GM19452 (cell line): ENCODE measurements around the gene ROR1.

Experiments used
- ATAC-seq: cut with Tn5 transposase; IDR thresholded peaks from one replicate; pipeline ENCODE4 v1.9.1; 2021; ENCODE audit not compliant: unreplicated experiment

ROR1 gene

DNA sequence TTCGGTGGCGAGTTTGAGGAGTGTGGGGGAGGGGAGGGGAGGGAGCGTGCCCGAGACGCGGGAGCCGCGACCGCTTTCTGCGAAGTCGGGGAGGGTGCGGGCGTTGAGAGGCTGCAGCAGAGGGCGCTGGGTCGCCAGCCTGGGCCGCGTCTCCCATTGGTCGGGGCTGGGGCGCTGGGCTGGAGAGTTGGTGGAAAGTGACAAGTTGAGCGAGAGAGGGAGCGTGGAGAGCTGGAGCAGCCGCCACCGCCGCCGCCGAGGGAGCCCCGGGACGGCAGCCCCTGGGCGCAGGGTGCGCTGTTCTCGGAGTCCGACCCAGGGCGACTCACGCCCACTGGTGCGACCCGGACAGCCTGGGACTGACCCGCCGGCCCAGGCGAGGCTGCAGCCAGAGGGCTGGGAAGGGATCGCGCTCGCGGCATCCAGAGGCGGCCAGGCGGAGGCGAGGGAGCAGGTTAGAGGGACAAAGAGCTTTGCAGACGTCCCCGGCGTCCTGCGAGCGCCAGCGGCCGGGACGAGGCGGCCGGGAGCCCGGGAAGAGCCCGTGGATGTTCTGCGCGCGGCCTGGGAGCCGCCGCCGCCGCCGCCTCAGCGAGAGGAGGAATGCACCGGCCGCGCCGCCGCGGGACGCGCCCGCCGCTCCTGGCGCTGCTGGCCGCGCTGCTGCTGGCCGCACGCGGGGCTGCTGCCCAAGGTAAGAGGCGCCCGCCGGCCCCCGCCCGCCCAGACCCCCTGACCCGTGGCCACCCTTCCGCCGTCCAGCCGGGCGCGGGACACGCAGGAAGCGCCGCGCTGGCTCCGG lies at the start of gene ROR1:
Gene ROR1 (plus strand): TSS at position 203 of the 802 bp plus-strand sequence.
- ATAC-seq, result no peak

DNA sequence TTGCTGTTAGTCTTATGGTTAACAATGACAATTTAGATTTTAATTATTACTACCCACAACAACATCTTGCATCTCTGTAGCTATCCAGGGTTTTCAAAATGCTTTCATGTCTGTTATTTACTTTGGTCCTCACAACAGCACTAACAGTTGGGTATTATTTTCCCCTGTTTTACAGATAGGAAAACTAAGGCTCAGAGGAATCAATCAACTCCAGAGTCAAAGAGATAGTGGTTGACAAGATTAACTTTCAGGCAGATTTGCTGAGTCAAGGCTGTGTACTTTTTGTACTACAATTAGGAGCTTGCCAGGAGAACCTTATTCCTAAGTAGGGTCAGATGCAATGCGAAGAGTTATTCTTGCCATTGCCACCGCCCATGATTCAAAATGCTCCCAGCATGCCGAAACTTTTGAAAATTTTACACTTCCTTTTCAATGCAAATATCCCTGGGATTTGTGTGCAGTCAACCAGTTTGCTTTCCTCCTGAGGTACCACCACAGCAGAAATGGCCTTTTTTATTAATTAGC lies 49.4 kb upstream of the ROR1 start:
- no peak for ATAC-seq

DNA sequence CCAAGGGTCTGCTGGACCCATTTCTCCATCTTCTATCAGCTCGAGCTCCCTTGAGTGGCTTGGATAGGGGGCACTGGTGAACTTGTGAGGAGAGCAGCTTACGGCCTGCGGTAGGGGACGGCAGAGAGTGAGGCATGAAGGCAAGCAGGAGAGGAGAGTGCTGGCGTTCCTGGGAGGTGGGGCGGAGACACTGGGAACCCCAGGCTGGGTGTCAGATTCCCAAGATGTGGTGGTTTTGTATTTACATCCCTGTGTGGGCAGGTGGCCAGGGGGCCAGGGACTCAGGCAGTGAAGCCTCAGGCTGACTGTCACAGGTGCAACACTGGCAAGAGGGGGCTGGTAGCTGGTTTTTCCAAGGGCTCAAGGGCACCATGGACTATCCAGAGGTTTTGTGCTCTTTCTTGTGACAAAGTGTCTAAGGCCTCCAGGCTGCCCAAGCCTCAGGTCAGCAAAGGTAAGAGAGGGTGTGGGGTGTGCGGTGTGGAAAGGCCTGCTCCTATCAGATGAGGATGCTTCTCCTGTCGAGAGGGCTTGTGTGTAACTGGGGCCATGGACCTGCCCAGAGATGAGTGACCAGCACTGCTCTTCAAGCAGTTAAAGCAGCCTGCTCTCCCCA lies 45.1 kb upstream of the ROR1 start:
- ATAC-seq, result no peak

DNA sequence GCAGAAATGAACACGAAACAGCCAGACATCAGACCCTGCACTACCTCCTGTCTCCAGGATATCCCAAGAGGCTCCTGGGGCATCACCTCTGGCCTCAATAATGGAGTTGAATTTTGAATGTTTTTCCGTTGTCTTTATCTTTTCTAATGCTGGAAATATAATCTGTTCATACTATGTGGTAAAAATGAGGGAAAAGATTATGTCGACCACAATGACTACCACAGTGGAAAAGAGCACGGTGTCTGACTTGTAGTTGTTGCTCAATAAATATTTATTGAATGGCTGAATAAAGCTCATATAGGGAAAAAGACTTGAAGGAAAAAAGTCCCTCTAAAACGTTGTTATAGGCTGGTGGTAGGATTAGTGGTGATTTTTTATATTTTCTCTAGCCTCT lies 44.6 kb upstream of the ROR1 start:
- ATAC-seq, result no peak

DNA sequence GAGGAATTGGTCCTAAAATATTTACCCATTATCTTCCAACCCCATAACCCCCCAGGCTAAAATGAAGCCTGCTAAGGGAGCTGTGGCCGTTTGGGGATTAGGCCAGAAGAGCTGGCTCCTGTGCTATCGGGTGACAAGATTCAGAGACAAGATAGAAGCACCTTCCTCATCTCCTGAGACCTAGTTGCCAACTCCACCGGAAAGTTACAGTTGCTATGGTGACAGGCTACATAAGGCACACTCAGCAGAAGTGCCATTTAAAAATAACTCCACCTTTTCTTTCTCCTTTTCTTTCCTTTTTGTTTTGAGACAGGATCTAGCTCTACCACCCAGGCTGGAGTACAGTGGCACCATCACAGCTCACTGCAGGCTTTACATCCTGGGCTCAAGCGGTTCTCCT lies 43.6 kb upstream of the ROR1 start:
- no peak for ATAC-seq

DNA sequence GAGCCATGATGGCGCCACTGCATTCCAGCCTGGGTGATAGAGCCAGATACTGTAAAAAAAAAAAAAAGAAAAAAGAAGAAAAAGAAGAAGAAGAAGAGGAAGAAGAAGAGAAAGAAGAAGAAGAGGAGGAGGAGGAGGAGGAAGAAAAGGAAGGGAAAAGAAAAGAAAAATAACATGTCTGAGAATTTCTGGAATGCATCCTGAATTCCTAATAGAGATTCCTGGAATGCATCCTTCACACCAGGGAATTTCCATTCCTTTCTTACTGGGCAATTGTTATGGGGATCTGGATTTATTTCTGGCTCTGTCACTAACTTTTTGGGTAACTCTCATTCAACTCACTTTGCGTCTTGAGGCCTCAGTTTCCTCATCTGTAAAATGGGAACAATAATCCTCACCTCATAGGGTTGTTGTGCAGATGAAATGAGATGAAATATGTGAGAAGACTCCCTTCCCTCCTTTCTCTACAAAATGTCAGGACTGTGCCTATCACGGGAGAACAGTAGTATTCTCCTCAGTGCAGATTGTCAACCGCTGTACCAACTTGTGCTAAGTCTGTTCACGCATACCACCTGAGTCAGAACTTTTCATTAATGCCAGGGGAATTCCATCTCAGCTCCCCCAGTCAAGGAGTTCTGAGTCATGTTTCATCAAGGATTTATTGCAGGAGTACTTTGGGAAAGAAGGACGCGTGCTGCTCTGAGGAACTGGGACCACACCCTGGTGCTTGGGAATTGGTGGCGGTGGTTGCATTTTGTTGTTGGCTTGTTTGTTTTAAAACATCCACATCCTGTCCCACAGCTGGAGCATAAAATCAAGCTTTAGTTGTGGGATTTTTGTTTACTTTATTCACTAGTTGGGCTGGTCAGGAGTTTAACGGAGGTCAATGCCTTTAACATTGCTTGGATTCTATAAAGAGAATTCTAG lies 42.4 kb upstream of the ROR1 start:
- ATAC-seq, result no peak

DNA sequence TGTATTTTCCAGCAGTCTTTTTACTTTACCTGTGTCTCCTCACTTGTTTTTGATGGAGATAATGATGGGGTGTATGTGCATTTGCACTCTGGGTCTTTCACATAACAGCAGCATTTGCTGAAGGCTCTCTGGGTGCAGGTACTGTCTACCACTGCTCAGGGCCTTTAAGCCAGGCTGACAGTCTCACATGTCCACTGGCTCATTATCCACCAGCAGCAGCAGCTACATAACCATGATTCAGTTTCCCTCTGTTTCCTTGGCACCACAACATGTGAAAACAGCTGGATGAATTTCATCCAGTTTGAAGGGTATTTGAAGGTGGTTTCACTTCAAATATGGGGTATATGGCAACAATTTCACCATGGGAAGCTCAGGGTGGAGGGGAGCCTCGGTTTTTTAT lies 41.2 kb upstream of the ROR1 start:
- ATAC-seq, result no peak

DNA sequence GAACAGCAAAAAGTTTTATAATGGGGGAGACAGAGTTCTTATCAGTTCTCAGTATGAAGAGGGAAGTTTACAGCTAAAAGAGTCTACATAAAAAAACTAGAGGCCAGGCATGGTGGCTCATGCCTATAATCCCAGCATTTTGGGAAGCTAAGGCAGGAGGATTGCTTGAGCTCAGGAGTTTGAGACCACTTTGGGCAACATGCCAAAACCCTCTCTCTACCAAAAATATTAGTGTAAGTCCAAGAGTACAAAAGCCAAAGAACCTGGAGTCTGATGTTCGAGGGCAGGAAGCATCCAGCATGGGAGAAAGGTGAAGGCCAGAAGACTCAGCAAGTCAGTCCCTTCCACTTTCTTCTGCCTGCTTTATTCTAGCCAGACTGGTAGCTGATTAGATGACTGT lies 35.0 kb upstream of the ROR1 start:
- no peak for ATAC-seq

DNA sequence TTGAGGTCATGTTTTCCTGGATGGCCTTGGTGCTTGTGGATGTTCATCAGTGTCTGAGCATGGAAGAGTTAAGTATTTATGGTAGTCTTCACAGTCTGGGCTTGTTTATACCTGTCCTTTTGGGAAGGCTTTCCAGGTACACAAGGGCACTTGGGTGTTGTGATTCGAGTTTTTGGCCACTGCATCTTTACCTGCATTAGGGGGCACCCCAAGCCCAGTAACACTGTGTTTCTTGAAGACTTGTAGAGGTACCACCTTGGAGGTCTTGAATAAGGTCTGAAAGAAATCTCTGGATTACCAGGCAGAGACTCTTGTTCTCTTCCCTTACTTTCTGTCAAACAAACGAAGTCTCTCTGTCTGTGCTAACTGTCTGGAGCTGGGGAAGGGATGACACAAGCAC lies 34.4 kb upstream of the ROR1 start:
- ATAC-seq, result no peak

DNA sequence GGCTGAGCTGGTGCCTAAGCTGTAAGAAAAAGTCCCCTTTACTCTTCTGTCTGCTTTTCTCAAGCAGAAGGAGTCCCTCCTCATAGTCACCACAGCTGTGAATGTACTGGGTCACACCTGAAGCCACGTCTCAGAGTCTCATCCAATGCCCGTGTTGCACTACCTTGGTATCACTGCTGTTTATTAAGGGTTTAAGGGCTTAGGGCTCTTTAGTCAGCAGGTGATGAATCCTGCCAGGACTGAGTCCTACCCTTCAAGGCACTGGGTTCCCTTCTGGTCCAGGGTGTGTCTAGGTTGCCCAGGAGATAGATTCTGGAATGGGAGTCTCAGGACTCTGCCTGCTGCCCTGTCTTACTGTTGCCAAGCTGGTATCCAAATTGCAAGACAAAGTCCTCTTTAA lies 33.4 kb upstream of the ROR1 start:
- no peak for ATAC-seq

DNA sequence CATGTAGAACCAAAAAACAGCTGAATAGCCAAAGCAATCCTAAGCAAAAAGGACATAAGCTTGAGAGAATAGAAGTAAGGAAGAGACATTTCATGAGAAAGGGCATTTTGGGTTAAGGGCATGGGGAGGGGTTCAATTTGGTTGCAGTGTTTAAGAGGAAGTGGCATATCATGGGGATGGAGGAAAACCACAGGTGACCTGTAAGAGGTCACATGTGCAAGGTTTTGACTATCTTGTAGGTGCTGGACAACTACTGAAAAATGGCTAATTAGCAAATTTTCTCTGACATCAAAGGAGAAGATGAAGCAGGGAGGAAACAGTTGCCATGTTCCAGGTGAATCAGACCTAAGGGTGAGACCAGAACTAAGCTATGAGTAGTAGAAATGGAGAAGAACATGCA lies 31.3 kb upstream of the ROR1 start:
- no peak for ATAC-seq

DNA sequence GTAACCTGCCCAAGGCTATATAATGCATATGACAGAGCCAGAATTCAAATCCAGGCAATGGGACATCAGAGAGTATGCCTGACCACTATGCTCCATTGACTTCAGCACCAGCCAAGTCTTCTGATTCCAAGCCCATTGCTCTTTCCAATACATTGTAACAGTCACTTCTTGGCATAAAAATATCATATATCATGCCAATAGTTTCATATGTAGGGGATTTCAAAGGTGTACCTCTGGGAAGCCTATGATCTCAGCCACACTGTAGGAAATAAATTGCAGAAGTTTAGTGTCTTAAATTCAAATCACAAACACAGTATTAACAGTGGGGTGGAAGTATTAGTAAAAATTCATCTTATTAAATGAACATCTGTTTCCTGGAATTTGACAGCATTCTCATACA lies 30.0 kb upstream of the ROR1 start:
- no peak for ATAC-seq

DNA sequence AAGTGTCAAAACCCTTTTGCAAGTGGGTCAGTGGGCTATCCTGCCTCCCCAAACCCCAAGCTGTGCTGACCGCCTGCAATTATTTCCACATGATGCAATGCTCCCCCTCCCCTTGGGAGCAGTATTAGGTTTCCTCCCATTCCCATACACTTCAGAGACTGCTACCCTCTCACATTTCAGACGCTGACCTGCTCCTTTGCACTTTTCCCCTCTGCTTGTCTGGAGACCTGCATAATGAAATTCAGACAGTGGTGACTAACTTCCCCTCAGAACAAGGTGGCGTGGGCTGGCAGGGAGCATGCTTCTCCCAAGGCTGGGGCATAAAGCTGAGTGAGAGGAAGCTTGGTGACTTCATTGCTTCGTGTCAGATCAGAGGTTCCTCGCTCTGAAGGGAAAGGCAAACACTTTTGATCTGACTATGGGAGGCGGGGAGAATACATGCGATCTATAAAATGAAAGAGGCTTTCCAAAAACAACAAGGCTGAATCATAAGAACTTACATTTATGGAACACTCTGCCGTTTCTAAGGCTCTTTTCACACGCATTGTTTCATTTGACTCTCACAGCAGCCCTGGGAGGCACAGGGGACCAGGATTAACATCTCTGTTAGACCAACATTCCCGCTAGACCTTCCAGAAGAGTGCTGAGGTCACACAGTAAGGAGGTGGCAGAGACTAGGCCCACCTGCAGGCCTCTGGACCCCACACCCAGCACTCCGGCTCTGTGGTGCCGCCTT lies 27.5 kb upstream of the ROR1 start:
- no peak for ATAC-seq

DNA sequence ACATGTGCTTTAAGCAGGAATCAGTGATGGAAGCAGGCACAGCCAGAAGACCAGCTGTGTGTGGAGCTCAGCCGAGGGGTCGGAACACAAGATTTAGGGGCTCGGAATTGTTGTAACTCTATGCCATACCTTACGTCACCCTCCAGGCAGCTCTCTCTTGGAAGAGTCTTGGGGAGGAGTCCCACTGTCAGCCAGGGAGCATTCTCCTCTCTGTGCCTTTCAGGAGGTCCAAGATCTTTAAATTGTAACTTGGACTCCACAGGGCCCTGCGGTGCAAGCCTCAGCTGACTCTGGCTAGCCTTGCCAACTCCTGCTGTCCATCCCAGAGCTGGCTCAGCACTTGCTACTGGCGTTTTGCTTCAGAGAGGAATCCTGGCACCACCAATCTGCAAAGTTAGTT lies 26.4 kb upstream of the ROR1 start:
- no peak for ATAC-seq

DNA sequence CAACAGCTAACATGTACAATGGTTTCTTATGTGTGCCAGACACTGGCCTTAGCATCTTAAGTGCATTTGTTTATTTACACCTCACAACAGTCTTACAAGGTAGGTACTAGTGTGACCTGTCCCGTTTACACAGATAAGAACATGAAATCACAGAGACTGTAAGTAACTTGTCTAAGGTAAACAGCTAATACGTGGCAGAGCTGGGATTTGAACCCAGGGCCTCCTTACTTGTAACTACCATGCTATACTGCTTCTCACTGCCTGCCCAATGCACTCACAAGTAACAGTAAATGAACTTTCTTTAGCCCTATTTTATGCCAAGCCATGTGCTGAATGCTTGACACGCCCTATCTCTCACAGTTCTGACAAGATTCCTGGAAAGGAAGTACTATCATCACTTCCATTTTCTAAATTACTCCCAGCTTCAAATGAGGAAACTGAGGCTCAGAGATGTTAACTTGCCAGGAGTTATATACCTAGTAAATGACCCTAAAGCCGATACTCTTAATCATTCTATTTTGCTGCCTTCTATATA lies 25.7 kb upstream of the ROR1 start:
- ATAC-seq, result no peak

DNA sequence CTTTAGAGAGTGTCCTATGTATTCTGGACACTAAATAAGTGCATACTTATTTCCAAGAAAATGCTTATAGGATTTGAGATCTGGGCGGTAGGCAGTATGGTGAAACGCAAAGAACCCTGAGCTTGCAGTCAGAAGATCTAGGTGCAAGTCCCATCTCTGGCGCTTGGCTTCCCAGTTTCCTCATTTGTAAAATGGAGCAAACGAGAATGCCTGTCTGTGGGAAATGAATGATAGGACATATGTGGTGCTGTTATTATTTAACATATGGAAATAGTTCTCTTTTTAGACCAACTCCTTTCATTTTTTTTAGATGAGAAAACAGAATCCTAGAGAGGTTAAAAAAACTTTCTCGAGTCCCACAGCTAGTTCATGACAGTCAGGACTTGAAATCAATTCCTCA lies 25.2 kb upstream of the ROR1 start:
- ATAC-seq, result no peak

DNA sequence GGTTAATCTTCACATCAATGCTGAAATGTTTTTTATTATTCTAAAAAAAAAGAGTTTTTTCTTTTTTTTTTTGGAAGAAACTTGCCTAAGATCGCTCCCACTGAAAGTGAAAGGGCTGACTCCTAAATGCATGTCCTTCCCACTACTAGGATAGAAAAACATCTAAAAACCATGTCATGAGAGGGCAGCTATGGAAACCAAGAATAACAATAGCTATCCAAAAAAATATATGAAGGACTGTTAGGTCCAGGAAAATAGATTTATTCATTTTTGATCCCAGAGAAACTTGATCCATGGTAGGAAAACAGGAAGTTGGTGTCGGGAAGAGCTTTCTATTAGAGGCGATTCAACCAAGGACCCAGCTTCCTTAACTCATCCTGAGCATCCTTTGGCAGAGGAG lies 23.1 kb upstream of the ROR1 start:
- ATAC-seq, result no peak

DNA sequence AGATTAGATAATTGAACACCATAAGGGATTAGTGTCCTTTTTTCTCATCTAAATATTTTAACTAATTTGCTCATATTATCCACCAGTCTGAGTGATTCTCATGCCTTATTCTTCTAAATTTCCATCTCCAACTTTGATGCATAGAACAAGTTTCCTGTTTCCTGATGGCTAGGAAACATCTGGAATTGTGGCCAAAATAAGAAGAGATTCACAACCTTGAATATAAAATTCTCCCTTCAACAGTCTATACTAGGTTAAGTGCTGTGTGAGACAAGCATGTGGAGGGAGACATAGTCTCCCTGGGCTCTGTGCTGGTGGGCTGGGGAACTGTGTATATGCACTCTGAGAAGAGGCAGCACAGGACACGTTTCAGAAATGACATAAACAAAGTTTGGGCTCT lies 21.6 kb upstream of the ROR1 start:
- ATAC-seq, result no peak

DNA sequence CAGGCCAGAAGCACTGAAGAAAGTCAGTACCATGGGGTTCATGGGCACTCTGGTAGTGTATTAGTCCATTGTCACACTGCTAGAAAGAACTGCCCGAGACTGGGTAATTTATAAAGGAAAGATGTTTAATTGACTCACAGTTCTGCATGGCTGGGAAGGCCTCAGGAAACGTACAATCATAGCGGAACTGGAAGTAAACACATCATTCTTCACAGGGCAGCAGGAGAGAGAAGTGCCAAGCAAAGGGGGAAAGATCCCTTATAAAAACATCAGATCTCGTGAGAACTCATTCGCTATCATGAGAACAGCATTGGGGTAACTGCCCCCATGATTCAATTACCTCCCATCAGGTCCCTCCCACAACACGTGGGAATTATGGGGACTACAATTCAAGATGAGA lies 20.2 kb upstream of the ROR1 start:
- ATAC-seq, result no peak

DNA sequence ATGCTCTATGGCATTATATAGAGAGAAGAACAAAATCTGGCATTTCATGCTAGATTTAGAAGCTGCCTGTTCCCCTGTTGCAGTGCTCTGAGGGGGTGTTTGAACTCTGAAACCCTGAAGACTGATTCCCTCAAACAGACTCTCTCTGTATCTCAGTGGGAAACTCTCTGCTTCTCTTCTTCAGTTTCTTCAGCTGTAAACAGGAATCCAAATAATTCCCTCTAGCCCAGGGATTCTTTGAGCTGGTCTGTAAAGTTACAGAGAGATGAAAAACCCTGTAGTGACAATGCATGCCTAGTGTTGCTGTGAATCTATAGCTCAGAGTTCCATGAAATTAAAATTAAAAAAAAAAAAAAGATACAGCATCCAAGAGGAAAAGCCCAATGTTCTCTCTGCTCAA lies 17.0 kb upstream of the ROR1 start:
- no peak for ATAC-seq

DNA sequence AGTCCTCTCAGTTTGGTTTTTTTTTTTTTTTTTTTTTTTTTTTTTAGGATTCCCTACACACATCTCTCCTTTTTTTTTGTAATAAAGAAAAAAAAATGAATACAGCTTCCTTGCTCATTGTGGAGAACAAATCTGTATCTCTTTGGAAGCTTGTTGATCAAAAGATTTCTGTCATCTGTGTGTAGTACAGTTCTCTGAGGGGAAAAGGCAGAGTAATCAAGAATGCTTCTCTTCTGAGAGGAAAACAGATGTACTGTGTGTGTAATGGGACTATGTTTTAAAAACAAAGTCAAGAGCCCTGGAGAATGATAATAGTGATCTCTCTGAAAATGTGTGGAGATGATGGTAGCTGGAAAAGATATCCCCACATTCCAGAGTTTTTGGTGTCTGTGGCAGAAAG lies 16.5 kb upstream of the ROR1 start:
- ATAC-seq, result no peak
